Stimulated activated CD8-positive, alpha-beta memory T cell treated with anti-CD3 and anti-CD28 coated beads, Interleukin-2, amount 100 ng/mL, for 1 hour (primary cell): Measurements from ENCODE around the gene ADD3.

Source experiments
- DNase-seq, 2 donors: peaks; one replicate each; pipeline ENCODE4 v3.0.0-alpha.2; 2020; ENCODE audit warnings: low read depth in 2 of 2

ADD3 gene

DNA sequence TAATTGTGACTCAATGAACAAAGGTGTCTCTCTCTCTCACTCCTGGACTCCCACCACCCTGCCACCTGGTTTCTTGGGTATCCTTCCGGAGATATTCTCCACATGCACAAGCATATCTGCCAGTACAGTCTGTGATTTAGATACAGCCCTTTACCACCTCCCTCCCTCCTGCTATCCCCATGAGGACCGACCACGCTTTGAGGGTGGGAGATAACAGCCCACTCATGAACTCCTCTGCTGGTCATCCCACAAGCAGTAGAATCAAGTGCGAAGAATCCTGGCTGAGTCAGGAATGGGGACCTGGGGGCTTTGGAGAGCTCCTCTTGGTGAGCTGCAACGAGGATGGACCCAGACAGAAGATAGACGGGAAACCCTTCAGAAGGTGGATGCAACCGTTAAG, 171.4 kb downstream of the ADD3 start:
- DNase-seq = no peak

- DNase-seq = no peak
Measured at GRCh38 chr10:110181451-110181850, 173.7 kb downstream of the ADD3 start.

DNA sequence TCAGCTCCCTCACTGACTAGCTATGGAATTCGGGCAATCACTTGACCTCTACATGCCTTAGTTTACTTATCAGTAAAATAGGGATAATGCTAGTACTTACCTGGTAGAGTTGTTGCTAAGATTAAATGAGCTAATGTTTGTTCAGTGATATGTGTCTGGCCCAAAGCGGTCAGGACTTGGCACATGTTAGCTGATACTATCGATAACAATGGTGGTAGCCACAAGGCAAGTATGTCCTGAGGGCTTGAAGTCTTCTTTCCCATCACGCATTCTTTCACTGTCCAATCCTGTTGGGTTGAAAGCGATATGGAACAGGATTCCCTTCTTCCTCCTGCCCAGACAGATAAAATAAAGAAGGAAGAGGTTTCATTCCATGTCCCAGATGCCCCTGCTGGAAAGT, 174.1 kb downstream of the ADD3 start:
- DNase-seq = no peak

DNA sequence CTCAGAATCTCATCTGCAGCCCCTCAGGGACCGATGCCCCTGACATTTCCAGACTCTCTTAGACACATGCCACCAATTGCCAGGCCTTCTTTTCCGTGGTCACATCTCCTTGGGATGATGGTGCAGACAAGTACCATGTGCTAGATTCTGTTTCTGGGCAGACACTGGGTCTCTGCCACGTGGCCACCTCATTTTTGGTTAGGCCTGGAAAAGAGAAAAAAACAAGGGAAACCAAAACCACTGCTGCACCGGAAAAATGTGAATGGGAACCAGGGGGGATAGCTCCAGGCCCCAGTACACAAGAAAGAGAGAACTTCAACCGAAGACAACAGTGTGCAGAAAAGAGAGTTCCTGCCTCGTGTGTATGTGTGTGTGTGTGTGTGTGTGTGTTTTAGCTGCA, 176.6 kb downstream of the ADD3 start:
- no peak for DNase-seq
